HepG2 (cell line): ENCODE data around the gene CYP2S1. TPM values are rescaled to one million over a fixed set of nuclear protein-coding genes. Genes with fewer than 3 reads are reported as not detected.
A peak's percentile ranks its signal among the peaks of the same experiment; 100 is the strongest.

Source experiments
- CHD4 ChIP-seq: fragments of 200-600 bp; sonication (generic); IDR thresholded peaks from 2 replicates; pipeline ENCODE4 v1.7.0; 2017; ENCODE audit warnings: mild to moderate bottlenecking, low read length, borderline replicate concordance
- ELF1 ChIP-seq: sonication (generic); formaldehyde crosslinking; IDR thresholded peaks from 2 replicates; pipeline ENCODE4 v1.4.0; 2020; ENCODE audit warnings: missing genetic modification reagents
- JUNB ChIP-seq: sonication (generic); formaldehyde crosslinking; IDR thresholded peaks from 2 replicates; pipeline ENCODE4 v1.8.0; 2022; ENCODE audit warnings: missing genetic modification reagents, mild to moderate bottlenecking, borderline replicate concordance
- KAT8 ChIP-seq: IDR thresholded peaks from 2 replicates; pipeline ENCODE4 v1.6.1; 2016; ENCODE audit warnings: missing genetic modification reagents, missing compliant biosample characterization
- RARA ChIP-seq: IDR thresholded peaks from 2 replicates; pipeline ENCODE4 v1.6.1; 2016; ENCODE audit warnings: missing genetic modification reagents, missing compliant biosample characterization
- TEAD3 ChIP-seq: optimal IDR thresholded peaks from 2 replicates; pipeline ENCODE3; 2016; ENCODE audit warnings: borderline replicate concordance
- WIZ ChIP-seq: sonication (generic); formaldehyde crosslinking; IDR thresholded peaks from 2 replicates; pipeline ENCODE4 v1.5.1; 2020; ENCODE audit warnings: mild to moderate bottlenecking, missing genetic modification reagents
- ZBED4 ChIP-seq: sonication (generic); formaldehyde crosslinking; IDR thresholded peaks from 2 replicates; pipeline ENCODE4 v1.4.0; 2020; ENCODE audit warnings: missing genetic modification reagents, borderline replicate concordance
- ZBTB1 ChIP-seq: sonication (generic); formaldehyde crosslinking; IDR thresholded peaks from 2 replicates; pipeline ENCODE4 v1.4.0; 2020; ENCODE audit warnings: missing genetic modification reagents, borderline replicate concordance
- ZBTB7B ChIP-seq: sonication (generic); formaldehyde crosslinking; IDR thresholded peaks from 2 replicates; pipeline ENCODE4 v1.4.0; 2020; ENCODE audit warnings: missing genetic modification reagents
- ZNF121 ChIP-seq: sonication (generic); formaldehyde crosslinking; IDR thresholded peaks from 2 replicates; pipeline ENCODE4 v1.5.0; 2020; ENCODE audit warnings: mild to moderate bottlenecking, missing genetic modification reagents
- ZNF142 ChIP-seq: sonication (generic); formaldehyde crosslinking; IDR thresholded peaks from 2 replicates; pipeline ENCODE4 v1.4.0; 2020; ENCODE audit warnings: missing genetic modification reagents
- ZNF326 ChIP-seq: sonication (generic); formaldehyde crosslinking; IDR thresholded peaks from 2 replicates; pipeline ENCODE4 v1.4.0; 2020; ENCODE audit warnings: missing genetic modification reagents, borderline replicate concordance
- ZNF891 ChIP-seq: sonication (generic); formaldehyde crosslinking; IDR thresholded peaks from 2 replicates; pipeline ENCODE4 v1.5.0; 2020; ENCODE audit warnings: mild to moderate bottlenecking, missing genetic modification reagents
- polyA plus RNA-seq, 8 experiments: library from polyadenylated mRNA; depleted of rRNA in 3 of 8; stranded (reverse) in 7 of 8; unstranded in 1 of 8; fragments of >200 nt; fragmentation: Illumina TruSeq in 4 of 8; extraction: Trizol in 4 of 8; gene quantifications; 2 replicates each; pipeline versions ENCODE4 v1.2.1 to v1.2.3, GENCODE V29; 2011 to 2016; ENCODE audit warnings: low read depth in 4 of 8, missing spikeins in 1 of 8, mixed read lengths in 1 of 8; ENCODE audit not compliant: insufficient read depth in 1 of 8
- total RNA-seq, 5 experiments: library from RNA; depleted of rRNA; stranded (reverse); fragments of >200 nt; fragmentation: Illumina TruSeq; extraction: Trizol; gene quantifications; 2 replicates each; pipeline ENCODE4 v1.2.3, GENCODE V29; 2016; ENCODE audit warnings: low read depth in 1 of 5
- TF ChIP-seq, protein P1 (sequence below): conservative IDR thresholded peaks from 2 replicates; pipeline ENCODE4 v1.6.1; 2018; ENCODE audit warnings: missing genetic modification reagents
- TF ChIP-seq, protein P2 (sequence below): sonication (generic); formaldehyde crosslinking; IDR thresholded peaks from 2 replicates; pipeline ENCODE4 v1.4.0; 2020; ENCODE audit warnings: missing genetic modification reagents

Gene CYP2S1
- total and polyA plus RNA-seq, 2 of the 13 experiments (the other 11 are each of a cell fraction or from before 2014, with no cell fraction given) = 0.09 to 2.1 TPM

DNA sequence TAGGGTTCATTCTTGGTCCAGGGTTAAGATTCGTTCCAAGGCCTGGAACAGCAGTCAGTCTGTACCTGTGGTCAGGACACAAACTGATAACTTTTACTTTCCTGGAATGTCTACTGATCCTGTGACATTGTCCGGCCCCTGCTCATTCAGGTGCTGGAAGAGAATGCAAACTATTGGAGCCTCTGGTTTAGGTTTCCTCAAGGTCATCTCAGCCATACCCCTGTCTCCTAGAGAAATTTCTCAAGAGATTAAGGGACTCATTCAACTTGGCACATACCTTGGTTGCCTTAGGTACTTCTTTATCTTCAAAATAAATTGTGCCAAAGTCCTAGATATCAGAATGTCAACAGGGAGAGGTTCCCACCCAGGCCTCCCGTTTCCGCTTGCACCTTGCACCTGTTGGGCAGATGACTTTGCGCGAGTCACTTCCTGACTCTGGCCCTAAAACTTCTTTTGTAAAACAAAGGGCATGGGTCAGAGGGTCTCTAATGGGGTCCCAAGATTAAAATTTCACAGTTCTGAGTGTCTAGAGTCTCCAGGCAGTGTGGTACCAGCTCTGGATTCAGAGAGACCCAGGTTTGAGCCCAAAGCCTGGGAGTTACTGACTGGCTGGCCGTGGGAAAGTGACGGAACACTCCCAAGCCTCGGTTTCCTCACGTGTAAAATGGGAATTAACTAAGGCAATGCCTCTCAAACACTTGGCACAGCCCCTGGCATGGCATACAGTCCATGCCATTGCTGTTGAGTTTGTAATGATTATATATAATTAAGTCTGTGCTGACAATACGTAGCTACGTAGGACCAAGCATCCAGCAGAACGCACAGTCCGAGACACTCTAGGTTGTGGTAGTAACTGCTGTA, 25.8 kb upstream of the CYP2S1 start (continued):
- no peak for TF ChIP-seq ZNF142
- peak; percentile 58 for TF ChIP-seq RARA (CRISPR knock-in tag)
- no peak for TF ChIP-seq WIZ (CRISPR knock-in tag)
- peak; percentile 40; the same call in 1 of the 2 replicates for TF ChIP-seq CHD4
- peak; percentile 84 for TF ChIP-seq ZBTB7B (CRISPR knock-in tag)
- TF ChIP-seq KAT8 (CRISPR knock-in tag) = peak; percentile 58
- TF ChIP-seq, protein P1, sequence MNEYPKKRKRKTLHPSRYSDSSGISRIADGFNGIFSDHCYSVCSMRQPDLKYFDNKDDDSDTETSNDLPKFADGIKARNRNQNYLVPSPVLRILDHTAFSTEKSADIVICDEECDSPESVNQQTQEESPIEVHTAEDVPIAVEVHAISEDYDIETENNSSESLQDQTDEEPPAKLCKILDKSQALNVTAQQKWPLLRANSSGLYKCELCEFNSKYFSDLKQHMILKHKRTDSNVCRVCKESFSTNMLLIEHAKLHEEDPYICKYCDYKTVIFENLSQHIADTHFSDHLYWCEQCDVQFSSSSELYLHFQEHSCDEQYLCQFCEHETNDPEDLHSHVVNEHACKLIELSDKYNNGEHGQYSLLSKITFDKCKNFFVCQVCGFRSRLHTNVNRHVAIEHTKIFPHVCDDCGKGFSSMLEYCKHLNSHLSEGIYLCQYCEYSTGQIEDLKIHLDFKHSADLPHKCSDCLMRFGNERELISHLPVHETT (CRISPR knock-in tag) = no peak
- TF ChIP-seq JUNB (CRISPR knock-in tag) = no peak
- no peak for TF ChIP-seq ZNF891 (CRISPR knock-in tag)
- TF ChIP-seq ZNF121 (CRISPR knock-in tag) = no peak
- no peak for TF ChIP-seq ZNF326 (CRISPR knock-in tag)
- peak; percentile 59 for TF ChIP-seq TEAD3 (CRISPR knock-in tag)
- TF ChIP-seq ZBED4 (CRISPR knock-in tag) = peak; percentile 37; the same call in 1 of the 2 replicates
- TF ChIP-seq, protein P2, sequence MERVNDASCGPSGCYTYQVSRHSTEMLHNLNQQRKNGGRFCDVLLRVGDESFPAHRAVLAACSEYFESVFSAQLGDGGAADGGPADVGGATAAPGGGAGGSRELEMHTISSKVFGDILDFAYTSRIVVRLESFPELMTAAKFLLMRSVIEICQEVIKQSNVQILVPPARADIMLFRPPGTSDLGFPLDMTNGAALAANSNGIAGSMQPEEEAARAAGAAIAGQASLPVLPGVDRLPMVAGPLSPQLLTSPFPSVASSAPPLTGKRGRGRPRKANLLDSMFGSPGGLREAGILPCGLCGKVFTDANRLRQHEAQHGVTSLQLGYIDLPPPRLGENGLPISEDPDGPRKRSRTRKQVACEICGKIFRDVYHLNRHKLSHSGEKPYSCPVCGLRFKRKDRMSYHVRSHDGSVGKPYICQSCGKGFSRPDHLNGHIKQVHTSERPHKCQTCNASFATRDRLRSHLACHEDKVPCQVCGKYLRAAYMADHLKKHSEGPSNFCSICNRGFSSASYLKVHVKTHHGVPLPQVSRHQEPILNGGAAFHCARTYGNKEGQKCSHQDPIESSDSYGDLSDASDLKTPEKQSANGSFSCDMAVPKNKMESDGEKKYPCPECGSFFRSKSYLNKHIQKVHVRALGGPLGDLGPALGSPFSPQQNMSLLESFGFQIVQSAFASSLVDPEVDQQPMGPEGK (CRISPR knock-in tag) = 0 out of 2 replicates have a peak, but pooled peaks have one; percentile 20
- no peak for TF ChIP-seq ZBTB1 (CRISPR knock-in tag)
- TF ChIP-seq ELF1 = peak; percentile 67
